HepG2 (cell line): ENCODE data around the gene TBC1D10B. TPM values are rescaled to one million over a fixed set of nuclear protein-coding genes. Genes with fewer than 3 reads are reported as not detected.

ENCODE experiments used
- ARNT2 ChIP-seq: sonication (generic); formaldehyde crosslinking; IDR thresholded peaks from 2 replicates; pipeline ENCODE4 v1.8.0; 2022; ENCODE audit warnings: mild to moderate bottlenecking, low read depth, missing genetic modification reagents, moderate library complexity
- CBX5 ChIP-seq: sonication (generic); formaldehyde crosslinking; IDR thresholded peaks from 2 replicates; pipeline ENCODE4 v1.4.0; 2020; ENCODE audit warnings: missing genetic modification reagents, borderline replicate concordance
- FOXO4 ChIP-seq: sonication (generic); formaldehyde crosslinking; conservative IDR thresholded peaks from 2 replicates; pipeline ENCODE4 v1.8.1; 2023; ENCODE audit warnings: missing genetic modification reagents
- LCORL ChIP-seq, 2 experiments: fragments of 450-650 bp in 1 of 2; sonication (generic) in 1 of 2; formaldehyde crosslinking in 1 of 2; IDR thresholded peaks; 2 replicates each; pipeline versions ENCODE4 v1.5.0 to v1.6.1; 2017 to 2020; ENCODE audit warnings: antibody characterized with exemption in 1 of 2, missing genetic modification reagents in 1 of 2
- MTF1 ChIP-seq: sonication (generic); formaldehyde crosslinking; IDR thresholded peaks from 2 replicates; pipeline ENCODE4 v1.5.0; 2020; ENCODE audit warnings: missing genetic modification reagents
- MZF1 ChIP-seq: sonication (generic); formaldehyde crosslinking; IDR thresholded peaks from 2 replicates; pipeline ENCODE4 v1.8.1; 2023; ENCODE audit warnings: mild to moderate bottlenecking, missing genetic modification reagents, borderline replicate concordance
- POLR2G ChIP-seq: fragments of 200-400 bp; formaldehyde crosslinking; IDR thresholded peaks from 2 replicates; pipeline ENCODE4 v1.6.1; 2018; ENCODE audit warnings: mild to moderate bottlenecking, low read depth, low read length, moderate library complexity
- SOX13 ChIP-seq, 3 experiments: fragments of 450-650 bp in 1 of 3; sonication (generic) in 1 of 3; formaldehyde crosslinking in 1 of 3; IDR thresholded peaks in 2 of 3; conservative IDR thresholded peaks in 1 of 3; 2 replicates each; pipeline versions ENCODE4 v1.5.0 to v1.6.1; 2016 to 2020; ENCODE audit warnings: antibody characterized with exemption in 1 of 3, mild to moderate bottlenecking in 1 of 3, missing compliant biosample characterization in 1 of 3, missing genetic modification reagents in 1 of 3, moderate library complexity in 1 of 3
- TGIF2 ChIP-seq: IDR thresholded peaks from 2 replicates; pipeline ENCODE4 v1.6.1; 2016; ENCODE audit warnings: control low read depth, missing compliant biosample characterization
- ZBTB46 ChIP-seq: sonication (generic); formaldehyde crosslinking; IDR thresholded peaks from 2 replicates; pipeline ENCODE4 v1.4.0; 2020; ENCODE audit warnings: mild to moderate bottlenecking, missing genetic modification reagents, borderline replicate concordance
- ZC3H13 ChIP-seq: sonication (generic); formaldehyde crosslinking; IDR thresholded peaks from 2 replicates; pipeline ENCODE4 v1.8.1; 2023; ENCODE audit warnings: mild to moderate bottlenecking, missing genetic modification reagents, moderate library complexity
- ZFAT ChIP-seq: sonication (generic); formaldehyde crosslinking; conservative IDR thresholded peaks from 2 replicates; pipeline ENCODE4 v1.8.1; 2023; ENCODE audit warnings: missing genetic modification reagents, inconsistent platforms
- ZFY ChIP-seq: sonication (generic); formaldehyde crosslinking; IDR thresholded peaks from 2 replicates; pipeline ENCODE4 v1.4.0; 2020; ENCODE audit warnings: missing genetic modification reagents
- ZMYM4 ChIP-seq: sonication (generic); formaldehyde crosslinking; IDR thresholded peaks from 2 replicates; pipeline ENCODE4 v1.8.1; 2023; ENCODE audit warnings: mild to moderate bottlenecking, missing genetic modification reagents
- ZNF20 ChIP-seq: sonication (generic); formaldehyde crosslinking; IDR thresholded peaks from 2 replicates; pipeline ENCODE4 v1.4.0; 2020; ENCODE audit warnings: mild to moderate bottlenecking, moderate library complexity, missing genetic modification reagents
- ZNF225 ChIP-seq: sonication (generic); formaldehyde crosslinking; IDR thresholded peaks from 2 replicates; pipeline ENCODE4 v1.4.0; 2020; ENCODE audit warnings: mild to moderate bottlenecking, missing genetic modification reagents
- ZNF260 ChIP-seq: sonication (generic); formaldehyde crosslinking; IDR thresholded peaks from 2 replicates; pipeline ENCODE4 v1.4.0; 2020; ENCODE audit warnings: missing genetic modification reagents, low read depth, mild to moderate bottlenecking, borderline replicate concordance
- ZNF33B ChIP-seq: sonication (generic); formaldehyde crosslinking; IDR thresholded peaks from 2 replicates; pipeline ENCODE4 v1.5.1; 2020; ENCODE audit warnings: mild to moderate bottlenecking, missing genetic modification reagents
- ZNF343 ChIP-seq: sonication (generic); formaldehyde crosslinking; IDR thresholded peaks from 2 replicates; pipeline ENCODE4 v1.4.0; 2020; ENCODE audit warnings: mild to moderate bottlenecking, missing genetic modification reagents
- ZNF451 ChIP-seq: sonication (generic); formaldehyde crosslinking; IDR thresholded peaks from 2 replicates; pipeline ENCODE4 v1.5.0; 2020; ENCODE audit warnings: mild to moderate bottlenecking, missing genetic modification reagents
- ZNF564 ChIP-seq: sonication (generic); formaldehyde crosslinking; IDR thresholded peaks from 2 replicates; pipeline ENCODE4 v1.8.1; 2023; ENCODE audit warnings: mild to moderate bottlenecking, missing genetic modification reagents
- ZNF709 ChIP-seq: sonication (generic); formaldehyde crosslinking; IDR thresholded peaks from 2 replicates; pipeline ENCODE4 v1.5.0; 2020; ENCODE audit warnings: mild to moderate bottlenecking, missing genetic modification reagents
- ZNF749 ChIP-seq: sonication (generic); formaldehyde crosslinking; IDR thresholded peaks from 2 replicates; pipeline ENCODE4 v1.8.0; 2022; ENCODE audit warnings: mild to moderate bottlenecking, missing genetic modification reagents, moderate library complexity, borderline replicate concordance
- ZNF839 ChIP-seq: sonication (generic); formaldehyde crosslinking; IDR thresholded peaks from 2 replicates; pipeline ENCODE4 v1.4.0; 2020; ENCODE audit warnings: missing genetic modification reagents, mild to moderate bottlenecking, borderline replicate concordance
- polyA plus RNA-seq, 8 experiments: library from polyadenylated mRNA; depleted of rRNA in 3 of 8; stranded (reverse) in 7 of 8; unstranded in 1 of 8; fragments of >200 nt; fragmentation: Illumina TruSeq in 4 of 8; extraction: Trizol in 4 of 8; gene quantifications; 2 replicates each; pipeline versions ENCODE4 v1.2.1 to v1.2.3, GENCODE V29; 2011 to 2016; ENCODE audit warnings: low read depth in 4 of 8, missing spikeins in 1 of 8, mixed read lengths in 1 of 8; ENCODE audit not compliant: insufficient read depth in 1 of 8
- total RNA-seq, 5 experiments: library from RNA; depleted of rRNA; stranded (reverse); fragments of >200 nt; fragmentation: Illumina TruSeq; extraction: Trizol; gene quantifications; 2 replicates each; pipeline ENCODE4 v1.2.3, GENCODE V29; 2016; ENCODE audit warnings: low read depth in 1 of 5

Gene TBC1D10B
- total and polyA plus RNA-seq, 2 of the 13 experiments (the other 11 are each of a cell fraction or from before 2014, with no cell fraction given) = 15.7 to 24.8 TPM

- 0 out of 2 replicates have a peak, but pooled peaks have one; percentile 4 for TF ChIP-seq ZFAT
- peak; percentile 76; the same call in 1 of the 2 replicates for TF ChIP-seq ZNF33B
- TF ChIP-seq TGIF2 (CRISPR knock-in tag) = peak; percentile 55; the same call in 1 of the 2 replicates
- TF ChIP-seq ZNF839 = peak; percentile 43; the same call in 1 of the 2 replicates
- TF ChIP-seq MTF1 (CRISPR knock-in tag) = no peak; the same call in 1 of the 2 replicates
- peak; percentile 17; the same call in 1 of the 2 replicates for TF ChIP-seq POLR2G
- TF ChIP-seq ZFY (CRISPR knock-in tag) = peak; percentile 37
- TF ChIP-seq ZC3H13 (CRISPR knock-in tag) = peak; percentile 90; the same call in 1 of the 2 replicates
- TF ChIP-seq ZNF451 (CRISPR knock-in tag) = peak; percentile 77
- TF ChIP-seq ZMYM4 (CRISPR knock-in tag) = 0 out of 2 replicates have a peak, but pooled peaks have one; percentile 5
- no peak for TF ChIP-seq LCORL (IDR thresholded peaks at IDR 0.05)
- TF ChIP-seq LCORL (CRISPR knock-in tag; IDR thresholded peaks at IDR 0.05) = peak; percentile 11; the same call in 1 of the 2 replicates
- 0 out of 2 replicates have a peak, but pooled peaks have one; percentile 7 for TF ChIP-seq ZBTB46 (CRISPR knock-in tag)
- TF ChIP-seq ZNF343 (CRISPR knock-in tag) = no peak
- TF ChIP-seq CBX5 (CRISPR knock-in tag) = no peak
- 0 out of 2 replicates have a peak, but pooled peaks have one; percentile 70 for TF ChIP-seq FOXO4 (CRISPR knock-in tag)
- TF ChIP-seq ZNF749 = 0 out of 2 replicates have a peak, but pooled peaks have one; percentile 7
- no peak; the same call in 1 of the 2 replicates for TF ChIP-seq ARNT2
- 0 out of 2 replicates have a peak, but pooled peaks have one; percentile 51 for TF ChIP-seq MZF1
- TF ChIP-seq ZNF709 (CRISPR knock-in tag) = peak; percentile 7; the same call in 1 of the 2 replicates
- TF ChIP-seq ZNF564 (CRISPR knock-in tag) = peak; percentile 79; the same call in 1 of the 2 replicates
- TF ChIP-seq ZNF260 (CRISPR knock-in tag) = peak; percentile 37; the same call in 1 of the 2 replicates
- TF ChIP-seq ZNF225 (CRISPR knock-in tag) = peak; percentile 50; the same call in 1 of the 2 replicates
- no peak for TF ChIP-seq SOX13 (IDR thresholded peaks at IDR 0.05)
- TF ChIP-seq SOX13 (CRISPR knock-in tag; conservative IDR thresholded peaks at IDR 0.05 in 1 of 2, IDR thresholded peaks at IDR 0.05 in 1 of 2) = 0 out of 4 replicates have a peak, but pooled peaks of 1 of the 2 experiments have one; percentile 22
- TF ChIP-seq ZNF20 = 0 out of 2 replicates have a peak, but pooled peaks have one; percentile 9
Observed at GRCh38 chr16:30355954-30356308, 14.4 kb downstream of the TBC1D10B start (continued).
